ENCODE results near the gene LITAF.

DNA sequence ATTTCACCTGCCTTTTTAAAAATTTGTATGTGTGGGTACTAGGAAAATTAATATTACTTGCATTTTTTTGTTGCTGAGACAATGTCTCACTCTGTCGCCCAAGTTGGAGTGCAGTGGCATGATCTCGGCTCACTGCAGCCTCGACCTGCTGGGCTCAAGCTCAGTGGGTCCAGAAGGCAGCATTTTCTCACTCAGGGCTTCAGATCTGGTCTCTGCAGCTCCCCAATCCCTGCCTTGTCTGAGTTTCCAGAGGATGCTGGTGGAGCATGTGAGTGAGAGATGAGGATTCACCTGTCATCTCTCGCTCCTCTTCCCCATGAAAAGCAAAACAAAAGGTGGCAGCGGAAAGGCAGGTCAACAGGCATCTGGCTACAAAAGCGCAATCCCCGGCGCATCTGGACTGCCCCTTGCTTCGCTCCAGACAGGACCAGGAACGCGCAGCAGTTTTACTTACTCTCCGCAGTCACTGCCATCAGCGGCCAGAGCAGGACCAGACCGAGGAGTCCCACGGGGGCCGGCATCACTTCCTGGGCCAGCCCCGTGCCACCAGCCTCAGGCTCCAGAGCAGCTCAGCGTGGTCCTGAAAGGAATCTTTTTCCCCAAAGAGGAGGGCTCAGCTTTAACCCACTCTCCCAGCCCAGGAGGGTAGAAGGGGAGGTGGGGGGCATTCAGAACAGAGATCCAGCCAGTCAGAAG lies 59.9 kb downstream of the LITAF start:
- TF ChIP-seq, protein P1, sequence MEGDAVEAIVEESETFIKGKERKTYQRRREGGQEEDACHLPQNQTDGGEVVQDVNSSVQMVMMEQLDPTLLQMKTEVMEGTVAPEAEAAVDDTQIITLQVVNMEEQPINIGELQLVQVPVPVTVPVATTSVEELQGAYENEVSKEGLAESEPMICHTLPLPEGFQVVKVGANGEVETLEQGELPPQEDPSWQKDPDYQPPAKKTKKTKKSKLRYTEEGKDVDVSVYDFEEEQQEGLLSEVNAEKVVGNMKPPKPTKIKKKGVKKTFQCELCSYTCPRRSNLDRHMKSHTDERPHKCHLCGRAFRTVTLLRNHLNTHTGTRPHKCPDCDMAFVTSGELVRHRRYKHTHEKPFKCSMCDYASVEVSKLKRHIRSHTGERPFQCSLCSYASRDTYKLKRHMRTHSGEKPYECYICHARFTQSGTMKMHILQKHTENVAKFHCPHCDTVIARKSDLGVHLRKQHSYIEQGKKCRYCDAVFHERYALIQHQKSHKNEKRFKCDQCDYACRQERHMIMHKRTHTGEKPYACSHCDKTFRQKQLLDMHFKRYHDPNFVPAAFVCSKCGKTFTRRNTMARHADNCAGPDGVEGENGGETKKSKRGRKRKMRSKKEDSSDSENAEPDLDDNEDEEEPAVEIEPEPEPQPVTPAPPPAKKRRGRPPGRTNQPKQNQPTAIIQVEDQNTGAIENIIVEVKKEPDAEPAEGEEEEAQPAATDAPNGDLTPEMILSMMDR (conservative IDR thresholded peaks at IDR 0.05 in 1 of 2, IDR thresholded peaks at IDR 0.05 in 1 of 2; ENCODE audit: extremely low read depth in 1 of 2, insufficient read depth in 1 of 2, low read depth in 1 of 2, low read length in 2 of 2), result no peak
- no peak for TF ChIP-seq EZH2 (IDR thresholded peaks at IDR 0.05; ENCODE audit: borderline replicate concordance, low read length)

Data from mammary epithelial cell (primary cell).